ENCODE measurements around the gene MBD6. TPM values are rescaled to one million over a fixed set of nuclear protein-coding genes. Genes with fewer than 3 reads are reported as not detected.

MBD6 gene
- total RNA-seq, 4 donors from 2014 or later = 14.8 to 41.4 (median 16.8) TPM

- no peak for TF ChIP-seq CTCF (IDR thresholded peaks at IDR 0.05; ENCODE audit: low read depth)
Measured at GRCh38 chr12:57522887-57523705, 472 bp downstream of the MBD6 start.

GRCh38 chr12:57523706-57524614 lies 1.3 kb downstream of the MBD6 start:
- TF ChIP-seq CTCF (IDR thresholded peaks at IDR 0.05; ENCODE audit: low read depth) = no peak

- no peak for TF ChIP-seq CTCF (IDR thresholded peaks at IDR 0.05; ENCODE audit: low read depth)
Measured at GRCh38 chr12:57524814-57525614, 2.4 kb downstream of the MBD6 start.

GRCh38 chr12:57525615-57526383 lies 3.2 kb downstream of the MBD6 start:
- TF ChIP-seq CTCF (IDR thresholded peaks at IDR 0.05; ENCODE audit: low read depth) = no peak

GRCh38 chr12:57526477-57527126 lies 4.0 kb downstream of the MBD6 start:
- no peak for TF ChIP-seq CTCF (IDR thresholded peaks at IDR 0.05; ENCODE audit: low read depth)

- no peak for TF ChIP-seq CTCF (IDR thresholded peaks at IDR 0.05; ENCODE audit: low read depth)
Measured at GRCh38 chr12:57527184-57527583, 4.6 kb downstream of the MBD6 start.
